Astrocyte (in vitro differentiated cells and primary cell): ENCODE measurements around the gene ARHGAP6. TPM values are rescaled to one million over a fixed set of nuclear protein-coding genes. Genes with fewer than 3 reads are reported as not detected.
"Not testable (repeated sequence)": the region's sequence is repeated elsewhere in the genome, so short reads cannot be mapped to it uniquely, and the experiment has no call there.

Source experiments
- DNase-seq: peaks from one replicate; pipeline ENCODE4 v3.0.0-alpha.2; 2010; ENCODE audit warnings: low read depth
- FAIRE-seq: peaks from 2 replicates; lab custom pipeline; 2011; peaks lifted over from hg19 to GRCh38; lab: Jason Lieb, UNC
- H2AFZ ChIP-seq: 2 replicates; pipeline ENCODE4 v1.6.0; 2012; ENCODE audit warnings: low read depth, low read length, inconsistent platforms
- H3K27ac ChIP-seq: 2 replicates; pipeline ENCODE4 v1.5.1; 2011; ENCODE audit warnings: low read depth, low read length, inconsistent platforms
- H3K27me3 ChIP-seq: 2 replicates; pipeline ENCODE4 v1.6.0; 2011; ENCODE audit warnings: low read length, inconsistent platforms; ENCODE audit not compliant: insufficient read depth
- H3K36me3 ChIP-seq: 2 replicates; pipeline ENCODE4 v1.5.1; 2011; ENCODE audit warnings: low read length, inconsistent platforms; ENCODE audit not compliant: insufficient read depth
- H3K4me1 ChIP-seq: 2 replicates; pipeline ENCODE4 v1.5.1; 2011; ENCODE audit warnings: low read length, inconsistent platforms; ENCODE audit not compliant: insufficient read depth
- H3K4me2 ChIP-seq: 2 replicates; pipeline ENCODE4 v1.6.0; 2012; ENCODE audit warnings: low read length, inconsistent platforms
- H3K4me3 ChIP-seq: 2 replicates; pipeline ENCODE4 v1.5.1; 2011; ENCODE audit warnings: low read depth, mild to moderate bottlenecking, low read length, inconsistent platforms; ENCODE audit not compliant: insufficient read depth
- H3K79me2 ChIP-seq: 2 replicates; pipeline ENCODE4 v1.6.0; 2012; ENCODE audit warnings: mild to moderate bottlenecking, low read length, inconsistent platforms; ENCODE audit not compliant: insufficient read depth
- H3K9ac ChIP-seq: 2 replicates; pipeline ENCODE4 v1.6.0; 2012; ENCODE audit warnings: mild to moderate bottlenecking, low read length, inconsistent platforms
- H3K9me3 ChIP-seq: 2 replicates; pipeline ENCODE4 v1.5.1; 2012; ENCODE audit warnings: low read depth, mild to moderate bottlenecking, low read length, inconsistent platforms; ENCODE audit not compliant: insufficient read depth
- H4K20me1 ChIP-seq: 2 replicates; pipeline ENCODE4 v1.6.0; 2012; ENCODE audit warnings: low read length, inconsistent platforms; ENCODE audit not compliant: insufficient read depth
- H3K27ac Mint-ChIP-seq: one replicate; pipeline ENCODE4 v1.8.0; 2021; ENCODE audit warnings: mild to moderate bottlenecking, mixed read lengths; ENCODE audit not compliant: unreplicated experiment
- H3K27me3 Mint-ChIP-seq: one replicate; pipeline ENCODE4 v1.8.0; 2021; ENCODE audit warnings: low read depth, mixed read lengths; ENCODE audit not compliant: unreplicated experiment
- H3K36me3 Mint-ChIP-seq: one replicate; pipeline ENCODE4 v1.8.0; 2021; ENCODE audit warnings: low read depth, mixed read lengths; ENCODE audit not compliant: unreplicated experiment
- H3K4me1 Mint-ChIP-seq: one replicate; pipeline ENCODE4 v1.8.0; 2021; ENCODE audit warnings: low read depth, mixed read lengths; ENCODE audit not compliant: unreplicated experiment
- H3K4me3 Mint-ChIP-seq: one replicate; pipeline ENCODE4 v1.8.0; 2021; ENCODE audit warnings: mild to moderate bottlenecking, moderate library complexity, mixed read lengths; ENCODE audit not compliant: unreplicated experiment
- H3K9me3 Mint-ChIP-seq: one replicate; pipeline ENCODE4 v1.8.0; 2021; ENCODE audit warnings: mild to moderate bottlenecking, mixed read lengths; ENCODE audit not compliant: unreplicated experiment
- EZH2 ChIP-seq: IDR thresholded peaks from 2 replicates; pipeline ENCODE4 v1.6.1; 2012; ENCODE audit warnings: mild to moderate bottlenecking, low read length, inconsistent platforms; ENCODE audit not compliant: insufficient read depth
- total RNA-seq: library from RNA; stranded (reverse); gene quantifications from 2 replicates; pipeline ENCODE4 v1.2.1, GENCODE V29; 2021
- TF ChIP-seq, protein P1 (sequence below): IDR thresholded peaks from 2 replicates; pipeline ENCODE4 v1.5.1; 2011; ENCODE audit warnings: low read depth, mild to moderate bottlenecking, inconsistent platforms, low read length, moderate library complexity; ENCODE audit not compliant: insufficient read depth

Gene ARHGAP6
- total RNA-seq, 1 donor from 2014 or later = 0.30 TPM

DNA sequence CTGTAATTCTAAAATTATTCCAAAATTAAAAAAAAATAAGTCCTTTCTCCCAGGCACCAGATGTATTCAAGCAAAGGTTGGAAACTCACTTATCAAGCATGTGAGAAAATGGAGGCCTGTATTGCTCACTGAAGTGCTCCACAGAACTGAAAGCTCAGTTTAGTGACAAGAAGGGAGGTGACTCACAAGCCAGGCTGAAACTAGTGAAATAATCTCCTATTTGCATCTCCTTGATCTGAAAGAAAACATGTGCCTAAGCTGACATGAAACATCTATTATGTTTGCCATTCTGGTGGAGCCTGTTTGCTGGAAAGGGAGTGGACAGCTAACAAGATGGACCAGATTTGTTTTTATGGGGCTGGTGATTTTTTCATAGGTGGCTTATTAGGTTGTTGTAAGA is 426.5 kb downstream of the ARHGAP6 start:
- no peak overlapping the region for H3K9ac ChIP-seq
- no peak overlapping the region for H3K27ac ChIP-seq
- Mint-ChIP-seq H3K27ac (peak overlapping the region; percentile 26), H3K4me3 (no peak overlapping the region), H3K4me1 (no peaks in the 10 kb centered on the region), H3K9me3 (no peaks in the 10 kb centered on the region), H3K36me3 (no peaks in the 10 kb centered on the region), H3K27me3 (no peaks in the 10 kb centered on the region)
- no peaks in the 10 kb centered on the region for H3K79me2 ChIP-seq
- DNase-seq (peak; percentile 58), FAIRE-seq (peak; percentile 52)
- TF ChIP-seq, protein P1, sequence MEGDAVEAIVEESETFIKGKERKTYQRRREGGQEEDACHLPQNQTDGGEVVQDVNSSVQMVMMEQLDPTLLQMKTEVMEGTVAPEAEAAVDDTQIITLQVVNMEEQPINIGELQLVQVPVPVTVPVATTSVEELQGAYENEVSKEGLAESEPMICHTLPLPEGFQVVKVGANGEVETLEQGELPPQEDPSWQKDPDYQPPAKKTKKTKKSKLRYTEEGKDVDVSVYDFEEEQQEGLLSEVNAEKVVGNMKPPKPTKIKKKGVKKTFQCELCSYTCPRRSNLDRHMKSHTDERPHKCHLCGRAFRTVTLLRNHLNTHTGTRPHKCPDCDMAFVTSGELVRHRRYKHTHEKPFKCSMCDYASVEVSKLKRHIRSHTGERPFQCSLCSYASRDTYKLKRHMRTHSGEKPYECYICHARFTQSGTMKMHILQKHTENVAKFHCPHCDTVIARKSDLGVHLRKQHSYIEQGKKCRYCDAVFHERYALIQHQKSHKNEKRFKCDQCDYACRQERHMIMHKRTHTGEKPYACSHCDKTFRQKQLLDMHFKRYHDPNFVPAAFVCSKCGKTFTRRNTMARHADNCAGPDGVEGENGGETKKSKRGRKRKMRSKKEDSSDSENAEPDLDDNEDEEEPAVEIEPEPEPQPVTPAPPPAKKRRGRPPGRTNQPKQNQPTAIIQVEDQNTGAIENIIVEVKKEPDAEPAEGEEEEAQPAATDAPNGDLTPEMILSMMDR = no peak
- no peak for TF ChIP-seq EZH2
- H3K9me3 ChIP-seq = no peaks in the 10 kb centered on the region
- no peaks in the 10 kb centered on the region for H3K4me1 ChIP-seq
- H2AFZ ChIP-seq = no peak overlapping the region
- no peaks in the 10 kb centered on the region for H4K20me1 ChIP-seq
- H3K36me3 ChIP-seq = no peaks in the 10 kb centered on the region
- no peak overlapping the region for H3K4me2 ChIP-seq
- no peaks in the 10 kb centered on the region for H3K27me3 ChIP-seq
- H3K4me3 ChIP-seq = no peak overlapping the region

DNA sequence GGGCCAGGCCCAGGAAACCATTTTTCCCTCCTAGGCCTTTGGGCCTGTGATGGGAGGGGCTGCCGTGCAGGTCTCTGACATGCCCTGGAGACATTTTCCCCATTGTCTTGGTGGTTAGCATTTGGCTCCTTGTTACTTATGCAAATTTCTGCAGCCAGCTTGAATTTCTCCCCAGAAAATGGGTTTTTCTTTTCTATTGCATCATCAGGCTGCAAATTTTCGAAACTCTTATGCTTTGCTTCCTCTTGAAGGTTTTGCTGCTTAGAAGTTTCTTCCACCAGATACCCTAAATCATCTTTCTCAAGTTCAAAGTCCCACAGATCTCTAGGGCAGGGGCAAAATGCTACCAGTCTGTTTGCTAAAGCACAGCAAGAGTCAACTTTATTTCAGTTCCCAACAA is 430.3 kb downstream of the ARHGAP6 start:
- DNase-seq, H3K4me1 Mint-ChIP-seq, H2AFZ ChIP-seq, H3K4me2 ChIP-seq, H3K9me3 ChIP-seq, H3K4me3 ChIP-seq, H3K36me3 ChIP-seq, H3K79me2 ChIP-seq, H3K9me3 Mint-ChIP-seq, H3K27ac Mint-ChIP-seq, H3K36me3 Mint-ChIP-seq, H4K20me1 ChIP-seq, H3K4me3 Mint-ChIP-seq, H3K4me1 ChIP-seq, H3K9ac ChIP-seq, H3K27ac ChIP-seq, H3K27me3 ChIP-seq, H3K27me3 Mint-ChIP-seq: not testable (repeated sequence)
- FAIRE-seq = peak; percentile 41

DNA sequence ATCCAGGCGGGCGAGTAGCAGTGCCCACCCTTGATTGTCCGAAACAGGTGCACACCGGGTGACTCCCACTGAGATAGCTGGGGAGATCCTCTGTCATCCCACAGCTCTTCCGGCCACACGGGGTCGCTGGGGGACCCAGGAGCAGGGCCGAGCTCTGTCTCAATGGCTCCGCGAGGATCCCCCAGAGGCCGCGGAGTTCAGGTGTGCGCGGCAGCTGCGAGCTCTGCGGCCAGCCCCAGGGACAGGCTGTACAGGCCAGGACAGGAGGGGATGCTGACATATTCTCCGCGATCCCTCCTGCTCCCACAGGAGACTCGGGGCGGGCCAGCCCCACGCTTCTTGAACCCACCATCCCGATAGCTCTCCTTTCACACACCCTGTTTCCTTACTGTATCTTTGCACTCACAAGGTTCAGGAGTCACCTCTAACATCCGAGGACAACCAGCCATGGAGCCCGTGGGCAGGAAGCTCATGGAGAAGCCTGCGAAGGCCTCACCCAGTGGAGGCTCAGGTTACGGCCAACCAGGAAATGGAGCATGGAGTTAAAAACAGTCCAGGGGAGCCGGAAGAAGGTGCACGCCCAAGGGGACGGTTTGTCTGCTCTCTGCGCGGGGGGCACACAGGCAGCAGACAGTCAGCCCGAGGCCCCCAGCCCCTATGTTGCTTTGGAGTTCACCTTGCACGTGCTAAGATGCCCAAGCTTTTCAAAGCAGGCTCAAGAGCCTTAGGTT is 450.4 kb downstream of the ARHGAP6 start:
- Mint-ChIP-seq H3K9me3 (no peaks in the 10 kb centered on the region), H3K27ac (no peak overlapping the region), H3K36me3 (no peaks in the 10 kb centered on the region), H3K27me3 (no peaks in the 10 kb centered on the region), H3K4me1 (no peaks in the 10 kb centered on the region), H3K4me3 (no peak overlapping the region)
- no peaks in the 10 kb centered on the region for H3K9me3 ChIP-seq
- H3K4me3 ChIP-seq = no peak overlapping the region
- no peaks in the 10 kb centered on the region for H4K20me1 ChIP-seq
- no peak overlapping the region for H2AFZ ChIP-seq
- H3K9ac ChIP-seq = no peak overlapping the region
- no peaks in the 10 kb centered on the region for H3K79me2 ChIP-seq
- H3K4me1 ChIP-seq = no peaks in the 10 kb centered on the region
- no peak for TF ChIP-seq EZH2
- TF ChIP-seq, protein P1 = no peak
- no peaks in the 10 kb centered on the region for H3K36me3 ChIP-seq
- no peak overlapping the region for H3K4me2 ChIP-seq
- DNase-seq = no peak
- no peaks in the 10 kb centered on the region for H3K27me3 ChIP-seq
- FAIRE-seq = no peak
- H3K27ac ChIP-seq = no peak overlapping the region
